ENCODE data around the gene ZSWIM8.

Gene ZSWIM8

GRCh38 chr10:73838827-73839226, 53.4 kb downstream of the ZSWIM8 start:
- in situ Hi-C loops (cut with MboI; ENCODE audit: low sequenced_read_pairs) = loop anchor here (25.0 kb wide), 1 partner anchor 302 kb away; no protein-coding TSS in a partner anchor

- in situ Hi-C loops (cut with MboI; ENCODE audit: low sequenced_read_pairs) = loop anchor here (25.0 kb wide), 1 partner anchor 302 kb away; no protein-coding TSS in a partner anchor
Measured at GRCh38 chr10:73839276-73839966, 54.0 kb downstream of the ZSWIM8 start.

DNA sequence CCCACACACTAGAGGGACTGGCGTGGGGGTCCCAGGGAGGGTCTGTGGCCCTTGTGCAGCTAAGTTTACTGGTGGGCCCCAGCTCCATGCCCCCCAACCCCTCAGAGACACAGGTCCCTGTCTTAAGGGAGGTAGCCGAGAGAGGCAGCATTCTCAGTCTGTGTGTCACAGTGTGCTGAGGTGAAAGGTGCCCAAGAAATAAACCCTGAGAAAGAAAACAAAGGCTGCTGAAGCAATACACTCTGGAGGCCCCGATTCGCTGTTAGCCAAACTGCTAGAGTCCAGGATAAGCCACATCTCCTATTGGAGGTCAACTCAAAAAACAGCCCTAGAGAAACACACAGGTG, 54.6 kb downstream of the ZSWIM8 start:
- in situ Hi-C loops (cut with MboI; ENCODE audit: low sequenced_read_pairs) = loop anchor here (10.0 to 25.0 kb wide), 2 partner anchors 105 to 303 kb away; no protein-coding TSS in a partner anchor

DNA sequence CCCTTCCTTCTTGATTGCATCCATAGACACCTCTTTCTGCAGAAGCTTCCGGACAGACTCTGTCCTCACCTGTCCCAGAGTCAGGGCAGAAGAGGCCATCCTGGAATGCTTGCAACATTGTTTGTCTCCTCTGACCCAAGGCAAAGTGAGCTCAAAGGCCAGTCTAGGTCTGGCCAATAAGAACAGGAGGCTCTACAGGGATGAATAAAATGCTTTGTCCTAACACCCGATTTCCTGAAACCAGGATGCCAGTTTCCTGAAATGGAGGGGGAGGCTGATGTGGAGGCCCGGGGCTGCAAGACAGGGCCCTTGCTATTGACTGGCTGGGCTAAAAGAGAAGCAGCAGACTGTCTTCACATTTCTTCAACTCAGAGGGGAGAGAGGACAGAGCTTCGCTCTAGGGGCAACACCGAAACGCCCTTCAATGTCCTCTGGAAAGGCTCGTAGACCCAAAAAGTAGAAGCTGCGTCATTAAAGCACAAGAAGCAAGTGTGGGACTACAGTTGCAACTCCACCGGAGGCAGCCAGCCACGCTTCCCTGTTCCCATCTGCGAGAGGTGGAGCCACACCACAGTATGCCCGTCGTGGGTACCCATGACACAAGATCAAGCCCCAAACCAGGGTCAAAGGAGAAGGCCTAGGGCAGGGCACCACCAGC, 55.1 kb downstream of the ZSWIM8 start:
- in situ Hi-C loops (cut with MboI; ENCODE audit: low sequenced_read_pairs) = loop anchor here (10.0 to 25.0 kb wide), 2 partner anchors 104 to 303 kb away; no protein-coding TSS in a partner anchor

GRCh38 chr10:73841061-73841421, 55.6 kb downstream of the ZSWIM8 start:
- in situ Hi-C loops (cut with MboI; ENCODE audit: low sequenced_read_pairs) = loop anchor here (10.0 to 25.0 kb wide), 2 partner anchors 104 to 304 kb away; no protein-coding TSS in a partner anchor

DNA sequence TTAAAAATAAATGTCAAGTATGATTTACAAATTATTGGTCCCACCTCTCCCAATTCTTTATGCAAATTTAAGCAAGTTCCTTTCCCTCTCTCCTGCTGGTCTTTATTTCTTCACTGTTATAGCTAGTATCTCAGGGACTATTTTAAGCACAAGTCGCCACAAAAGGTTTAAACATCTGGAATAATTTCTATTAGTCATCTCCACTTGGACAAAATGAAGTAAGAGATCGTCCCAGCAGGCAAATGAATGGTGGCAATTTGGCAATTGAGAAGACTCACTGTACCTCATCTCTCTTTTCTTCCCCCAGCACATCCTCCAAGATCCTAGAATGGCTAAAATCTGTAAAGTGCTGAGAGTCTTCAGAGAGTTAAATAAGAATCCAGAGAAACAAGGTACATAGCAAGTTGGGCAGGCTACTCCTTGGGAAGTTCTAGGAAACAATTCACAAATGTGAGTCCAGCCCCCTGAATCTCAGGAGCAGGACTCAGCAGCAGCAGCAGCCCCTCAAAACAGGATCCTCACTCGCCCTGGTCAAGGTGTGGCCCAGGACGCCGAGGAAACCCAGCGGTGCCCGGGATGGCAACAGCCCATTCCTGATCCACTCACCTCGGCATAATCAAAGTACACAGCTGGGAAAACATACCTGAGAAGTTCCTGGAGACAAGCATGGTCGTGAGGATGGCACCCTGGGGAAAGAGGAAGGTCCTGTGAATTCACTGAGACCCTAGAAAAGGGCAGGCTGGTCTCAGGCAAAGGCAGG, 56.3 kb downstream of the ZSWIM8 start:
- in situ Hi-C loops (cut with MboI; ENCODE audit: low sequenced_read_pairs) = loop anchor here (10.0 to 25.0 kb wide), 2 partner anchors 103 to 304 kb away; no protein-coding TSS in a partner anchor

- in situ Hi-C loops (cut with MboI; ENCODE audit: low sequenced_read_pairs) = loop anchor here (10.0 to 25.0 kb wide), 2 partner anchors 102 to 305 kb away; no protein-coding TSS in a partner anchor
Measured at GRCh38 chr10:73842349-73842748, 56.9 kb downstream of the ZSWIM8 start.

- in situ Hi-C loops (cut with MboI; ENCODE audit: low sequenced_read_pairs) = loop anchor here (10.0 to 25.0 kb wide), 2 partner anchors 102 to 306 kb away; no protein-coding TSS in a partner anchor
Measured at GRCh38 chr10:73843261-73843660, 57.9 kb downstream of the ZSWIM8 start.

DNA sequence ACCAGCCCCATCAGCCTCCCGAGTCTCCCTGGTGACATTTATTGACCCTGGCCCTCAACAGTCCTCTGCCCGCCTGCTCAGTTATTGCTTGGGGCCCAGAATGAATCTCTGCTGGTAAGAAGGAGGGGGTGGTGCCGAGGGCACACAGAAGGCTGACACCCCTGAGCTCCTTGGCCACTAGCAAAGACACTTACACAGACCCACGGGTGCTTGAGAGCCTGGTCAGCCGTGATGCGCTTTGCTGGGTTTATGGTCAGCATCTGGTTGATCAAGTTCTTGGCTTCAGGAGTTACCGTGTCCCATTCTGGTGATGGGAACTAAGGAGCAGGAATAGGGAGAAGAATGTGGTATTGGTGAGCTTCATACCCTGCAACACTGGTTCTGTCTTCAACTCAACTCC, 61.6 kb downstream of the ZSWIM8 start:
- in situ Hi-C loops (cut with MboI; ENCODE audit: low sequenced_read_pairs) = loop anchor here (5.0 to 25.0 kb wide), 3 partner anchors 35 to 310 kb away; no protein-coding TSS in a partner anchor

- in situ Hi-C loops (cut with MboI; ENCODE audit: low sequenced_read_pairs) = loop anchor here (5.0 to 25.0 kb wide), 3 partner anchors 33 to 312 kb away; no protein-coding TSS in a partner anchor
Measured at GRCh38 chr10:73848821-73849489, 63.5 kb downstream of the ZSWIM8 start.

- in situ Hi-C loops (cut with MboI; ENCODE audit: low sequenced_read_pairs) = no loop called here
Measured at GRCh38 chr10:73850211-73850610, 64.8 kb downstream of the ZSWIM8 start.

GRCh38 chr10:73850863-73851461, 65.6 kb downstream of the ZSWIM8 start:
- in situ Hi-C loops (cut with MboI; ENCODE audit: low sequenced_read_pairs) = no loop called here

Data from HL-60/S4 (cell line).